Jurkat, Clone E6-1 (cell line): ENCODE results near the gene ELN. TPM values are rescaled to one million over a fixed set of nuclear protein-coding genes. Genes with fewer than 3 reads are reported as not detected.
"Not testable (repeated sequence)": the region's sequence is repeated elsewhere in the genome, so short reads cannot be mapped to it uniquely, and the experiment has no call there.

ENCODE experiments used
- DNase-seq: peaks from one replicate; pipeline ENCODE4 v3.0.0-alpha.2; 2011; ENCODE audit warnings: low read depth, low spot score
- H3K4me3 ChIP-seq: 2 replicates; pipeline ENCODE4 v1.5.1; 2011; ENCODE audit warnings: mild to moderate bottlenecking, low read length, control low read depth, moderate library complexity
- polyA plus RNA-seq: library from polyadenylated mRNA; unstranded; fragments of >200 nt; gene quantifications from one replicate; pipeline ENCODE4 v1.2.1, GENCODE V29; 2012; ENCODE audit warnings: missing spikeins; ENCODE audit not compliant: insufficient read length, insufficient read depth

Gene ELN
- not detected for polyA plus RNA-seq

GRCh38 chr7:74027683-74028320 lies at the start of gene ELN:
Gene ELN, plus strand, starts transcription at chr7:74028173. Its CDS starts 15 bp downstream, at chr7:74028188.
- no peak within 1 kb of the TSS for H3K4me3 ChIP-seq
- no peak for DNase-seq

- H3K4me3 ChIP-seq = no peak overlapping the region
These were observed 49.1 kb upstream of the ELN start for GRCh38 chr7:73978661-73979563.

GRCh38 chr7:73979656-73980055 lies 48.3 kb upstream of the ELN start:
- DNase-seq = not testable (repeated sequence)

More at GRCh38 chr7:73978661-73979563, 49.1 kb upstream of the ELN start:
- peak; percentile 21 for DNase-seq

GRCh38 chr7:73980206-73980605 lies 47.8 kb upstream of the ELN start:
- H3K4me3 ChIP-seq = no peak overlapping the region
- DNase-seq = no peak

More at GRCh38 chr7:73979656-73980055, 48.3 kb upstream of the ELN start:
- H3K4me3 ChIP-seq = not testable (repeated sequence)

- DNase-seq = no peak
- no peak overlapping the region for H3K4me3 ChIP-seq
These were observed 46.0 kb upstream of the ELN start for GRCh38 chr7:73981933-73982332.

- no peak overlapping the region for H3K4me3 ChIP-seq
- DNase-seq = no peak
These were observed 44.4 kb upstream of the ELN start for GRCh38 chr7:73983437-73984164.

GRCh38 chr7:73984481-73985205 lies 43.3 kb upstream of the ELN start:
- no peak for DNase-seq
- no peak overlapping the region for H3K4me3 ChIP-seq

- no peak overlapping the region for H3K4me3 ChIP-seq
- DNase-seq = no peak
These were observed 42.2 kb upstream of the ELN start for GRCh38 chr7:73985737-73986141.

GRCh38 chr7:73986158-73986631 lies 41.8 kb upstream of the ELN start:
- DNase-seq = no peak
- H3K4me3 ChIP-seq = no peak overlapping the region

GRCh38 chr7:73987298-73987697 lies 40.7 kb upstream of the ELN start:
- no peak overlapping the region for H3K4me3 ChIP-seq
- no peak for DNase-seq

- H3K4me3 ChIP-seq = no peak overlapping the region
These were observed 39.8 kb upstream of the ELN start for GRCh38 chr7:73988197-73988596.

GRCh38 chr7:73991522-73992100 lies 36.4 kb upstream of the ELN start:
- H3K4me3 ChIP-seq = no peak overlapping the region
- DNase-seq = no peak

More at GRCh38 chr7:73988197-73988596, 39.8 kb upstream of the ELN start:
- DNase-seq = no peak

GRCh38 chr7:73992101-73992562 lies 35.8 kb upstream of the ELN start:
- H3K4me3 ChIP-seq = no peak overlapping the region
- DNase-seq = no peak

- DNase-seq = no peak
- no peak overlapping the region for H3K4me3 ChIP-seq
These were observed 34.0 kb upstream of the ELN start for GRCh38 chr7:73994023-73994422.

- no peak overlapping the region for H3K4me3 ChIP-seq
- no peak for DNase-seq
These were observed 33.2 kb upstream of the ELN start for GRCh38 chr7:73994761-73995160.

GRCh38 chr7:73995330-73995729 lies 32.6 kb upstream of the ELN start:
- DNase-seq = no peak

GRCh38 chr7:73995821-73996511 lies 32.0 kb upstream of the ELN start:
- no peak overlapping the region for H3K4me3 ChIP-seq
- DNase-seq = no peak

More at GRCh38 chr7:73995330-73995729, 32.6 kb upstream of the ELN start:
- H3K4me3 ChIP-seq = no peak overlapping the region

GRCh38 chr7:73997056-73997455 lies 30.9 kb upstream of the ELN start:
- H3K4me3 ChIP-seq = no peak overlapping the region
- no peak for DNase-seq
